ENCODE data around the gene OLFML3. TPM values are rescaled to one million over a fixed set of nuclear protein-coding genes. Genes with fewer than 3 reads are reported as not detected.
"Not testable (repeated sequence)": the region's sequence is repeated elsewhere in the genome, so short reads cannot be mapped to it uniquely, and the experiment has no call there.

OLFML3 gene
- total RNA-seq, 4 donors from 2014 or later = 20.2 to 28.3 (median 24.8) TPM

DNA sequence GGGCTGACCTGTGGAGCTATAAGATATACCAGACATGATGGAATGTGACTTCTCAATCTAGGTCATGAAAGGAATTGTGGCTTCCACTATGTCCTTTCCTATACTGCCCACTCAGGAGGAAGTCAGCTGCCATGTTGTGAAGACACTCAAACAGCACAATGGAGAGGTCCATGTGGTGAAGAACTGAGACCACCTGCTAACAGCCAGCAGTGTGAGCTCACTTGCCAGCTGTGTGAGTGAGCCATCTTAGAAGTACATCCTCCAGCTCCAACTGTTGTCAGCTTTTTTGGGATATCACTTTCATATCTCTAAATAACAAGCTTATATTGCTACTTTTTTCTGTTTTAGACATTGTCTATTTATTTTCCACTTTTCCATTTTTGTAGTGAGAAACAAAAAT lies 29.7 kb downstream of the OLFML3 start:
- no peaks in the 10 kb centered on the region for H3K9me3 ChIP-seq
- intact Hi-C loops (cut with DNase I) = no loop called here

GRCh38 chr1:114009393-114009792 lies 30.1 kb downstream of the OLFML3 start:
- 91 to 94% methylated on average over 1 of the region's 1 CpG for WGBS, 2 donors
- Histone ChIP-seq H3K36me3 (no peaks in the 10 kb centered on the region), H3K27me3 (no peaks in the 10 kb centered on the region), H3K4me3 (replicated peaks in 1 of 3) (no peak overlapping the region), H3K27ac (no peak overlapping the region), H3K9me3 (no peaks in the 10 kb centered on the region), H3K4me1 (no peaks in the 10 kb centered on the region)
- no peak for DNase-seq
- TF ChIP-seq, protein P1, sequence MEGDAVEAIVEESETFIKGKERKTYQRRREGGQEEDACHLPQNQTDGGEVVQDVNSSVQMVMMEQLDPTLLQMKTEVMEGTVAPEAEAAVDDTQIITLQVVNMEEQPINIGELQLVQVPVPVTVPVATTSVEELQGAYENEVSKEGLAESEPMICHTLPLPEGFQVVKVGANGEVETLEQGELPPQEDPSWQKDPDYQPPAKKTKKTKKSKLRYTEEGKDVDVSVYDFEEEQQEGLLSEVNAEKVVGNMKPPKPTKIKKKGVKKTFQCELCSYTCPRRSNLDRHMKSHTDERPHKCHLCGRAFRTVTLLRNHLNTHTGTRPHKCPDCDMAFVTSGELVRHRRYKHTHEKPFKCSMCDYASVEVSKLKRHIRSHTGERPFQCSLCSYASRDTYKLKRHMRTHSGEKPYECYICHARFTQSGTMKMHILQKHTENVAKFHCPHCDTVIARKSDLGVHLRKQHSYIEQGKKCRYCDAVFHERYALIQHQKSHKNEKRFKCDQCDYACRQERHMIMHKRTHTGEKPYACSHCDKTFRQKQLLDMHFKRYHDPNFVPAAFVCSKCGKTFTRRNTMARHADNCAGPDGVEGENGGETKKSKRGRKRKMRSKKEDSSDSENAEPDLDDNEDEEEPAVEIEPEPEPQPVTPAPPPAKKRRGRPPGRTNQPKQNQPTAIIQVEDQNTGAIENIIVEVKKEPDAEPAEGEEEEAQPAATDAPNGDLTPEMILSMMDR (IDR thresholded peaks at IDR 0.05) = no peak
- TF ChIP-seq POLR2A (IDR thresholded peaks at IDR 0.05) = no peak
- intact Hi-C loops (cut with DNase I) = no loop called here

More for the DNA sequence above, 29.7 kb downstream of the OLFML3 start:
- Histone ChIP-seq H3K4me1 (no peaks in the 10 kb centered on the region), H3K27me3 (no peaks in the 10 kb centered on the region), H3K36me3 (no peaks in the 10 kb centered on the region), H3K27ac (no peak overlapping the region), H3K4me3 (replicated peaks in 1 of 3) (no peak overlapping the region)
- no peak for TF ChIP-seq POLR2A (IDR thresholded peaks at IDR 0.05)
- TF ChIP-seq, protein P1 (IDR thresholded peaks at IDR 0.05) = no peak
- DNase-seq = no peak

GRCh38 chr1:114010433-114011184 lies 31.3 kb downstream of the OLFML3 start:
- Histone ChIP-seq H3K4me1 (no peaks in the 10 kb centered on the region), H3K27me3 (no peaks in the 10 kb centered on the region), H3K27ac (no peak overlapping the region), H3K36me3 (no peaks in the 10 kb centered on the region), H3K4me3 (replicated peaks in 1 of 3) (no peak overlapping the region), H3K9me3 (no peaks in the 10 kb centered on the region)
- DNase-seq = no peak
- intact Hi-C loops (cut with DNase I) = no loop called here
- TF ChIP-seq, protein P1 (IDR thresholded peaks at IDR 0.05) = no peak
- TF ChIP-seq POLR2A (IDR thresholded peaks at IDR 0.05) = no peak
- WGBS, 2 donors = 52 to 56% methylated on average over 9 of the region's 9 CpGs

- no peaks in the 10 kb centered on the region for H3K36me3 ChIP-seq
- H3K4me1 ChIP-seq = no peaks in the 10 kb centered on the region
- no peak overlapping the region for H3K4me3 ChIP-seq (replicated peaks in 1 of 3)
- TF ChIP-seq, protein P1 (IDR thresholded peaks at IDR 0.05) = no peak
- TF ChIP-seq POLR2A (IDR thresholded peaks at IDR 0.05) = no peak
- no peak overlapping the region for H3K27ac ChIP-seq
- H3K9me3 ChIP-seq = no peaks in the 10 kb centered on the region
- intact Hi-C loops (cut with DNase I) = no loop called here
- no peak for DNase-seq
- H3K27me3 ChIP-seq = no peaks in the 10 kb centered on the region
Measured at GRCh38 chr1:114011796-114012195, 32.5 kb downstream of the OLFML3 start.

DNA sequence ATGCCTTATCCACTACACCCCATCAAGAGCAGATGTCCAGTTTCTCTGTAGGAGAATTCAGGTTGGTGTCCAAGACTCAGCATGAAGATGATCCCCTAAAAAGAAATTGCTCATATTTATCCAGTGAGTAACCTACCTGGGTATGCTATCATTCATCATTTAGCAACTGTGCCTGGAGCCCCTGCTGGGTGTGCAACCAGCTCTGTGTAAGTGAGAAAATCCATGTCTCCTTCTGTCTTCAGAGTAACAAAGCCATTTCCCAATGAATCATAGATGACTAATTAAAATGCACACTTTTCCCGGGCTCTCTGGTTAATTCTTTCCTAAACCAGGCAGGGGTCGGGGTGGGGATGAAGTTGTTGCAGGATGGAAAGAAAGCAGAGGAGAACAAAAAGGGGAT lies 35.8 kb downstream of the OLFML3 start:
- DNase-seq = no peak
- intact Hi-C loops (cut with DNase I) = no loop called here

GRCh38 chr1:114019724-114020123 lies 40.5 kb downstream of the OLFML3 start:
- H3K4me1 ChIP-seq; H3K4me3 ChIP-seq (replicated peaks in 1 of 3); H3K27me3 ChIP-seq; H3K27ac ChIP-seq; DNase-seq; H3K36me3 ChIP-seq; intact Hi-C loops (cut with DNase I); H3K9me3 ChIP-seq: not testable (repeated sequence)
- 87 to 91% methylated on average over 3 of the region's 3 CpGs for WGBS, 2 donors

More for the DNA sequence above, 35.8 kb downstream of the OLFML3 start:
- Histone ChIP-seq H3K36me3 (no peaks in the 10 kb centered on the region), H3K9me3 (no peaks in the 10 kb centered on the region), H3K4me3 (replicated peaks in 1 of 3) (no peak overlapping the region), H3K27me3 (no peaks in the 10 kb centered on the region), H3K4me1 (no peaks in the 10 kb centered on the region), H3K27ac (no peak overlapping the region)
- 64 to 69% methylated on average over 2 of the region's 2 CpGs for WGBS, 2 donors
- TF ChIP-seq, protein P1 (IDR thresholded peaks at IDR 0.05) = no peak
- TF ChIP-seq POLR2A (IDR thresholded peaks at IDR 0.05) = no peak
